Mucosa of rectum (tissue), 2 donors: ENCODE measurements around the gene ZBTB7C.

Experiments used
- H3K27ac ChIP-seq, 2 donors: one replicate each; pipeline ENCODE4 v1.7.0; 2013; ENCODE audit warnings: inconsistent platforms in 2 of 2, low read depth in 2 of 2, low read length in 2 of 2
- H3K27me3 ChIP-seq, 2 donors: one replicate each; pipeline ENCODE4 v1.7.0; 2013; ENCODE audit warnings: low read length in 2 of 2; ENCODE audit not compliant: control insufficient read depth in 2 of 2, insufficient read depth in 2 of 2
- H3K36me3 ChIP-seq, 2 donors: one replicate each; pipeline ENCODE4 v1.7.0; 2013; ENCODE audit warnings: low read length in 2 of 2; ENCODE audit not compliant: control insufficient read depth in 2 of 2, insufficient read depth in 2 of 2
- H3K4me1 ChIP-seq, 2 donors: one replicate each; pipeline ENCODE4 v1.7.0; 2013; ENCODE audit warnings: low read length in 2 of 2, mild to moderate bottlenecking in 1 of 2; ENCODE audit not compliant: control insufficient read depth in 2 of 2, insufficient read depth in 2 of 2
- H3K4me3 ChIP-seq, 2 donors: one replicate each; pipeline ENCODE4 v1.7.0; 2013; ENCODE audit warnings: low read length in 2 of 2
- H3K9ac ChIP-seq, 2 donors: one replicate each; pipeline ENCODE4 v1.7.0; 2013; ENCODE audit warnings: low read length in 2 of 2, low read depth in 1 of 2, mild to moderate bottlenecking in 1 of 2
- H3K9me3 ChIP-seq, 2 donors: one replicate each; pipeline ENCODE4 v1.7.0; 2013; ENCODE audit warnings: low read length in 2 of 2; ENCODE audit not compliant: control insufficient read depth in 2 of 2
- donor health status: healthy.
- donor health status: Normal muscosa, but diverticular disease.

The ZBTB7C gene

DNA sequence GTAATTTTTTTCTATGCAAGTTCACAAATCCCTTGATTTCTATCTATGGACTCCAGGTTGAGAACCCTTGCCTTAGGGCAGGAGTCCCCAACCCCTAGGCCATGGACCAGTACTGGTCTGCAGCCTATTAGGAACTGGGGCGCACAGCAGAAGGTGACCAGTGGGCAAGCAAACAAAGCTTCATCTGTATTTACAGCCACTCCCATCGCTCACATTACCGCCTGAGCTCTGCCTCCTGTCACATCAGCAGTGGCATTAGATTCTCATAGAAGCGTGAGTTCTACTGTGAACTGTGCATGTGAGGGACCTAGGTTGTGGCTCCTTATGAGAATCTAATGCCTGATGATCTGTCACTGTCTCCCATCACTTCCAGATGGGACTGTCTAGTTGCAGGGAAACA, 408.5 kb downstream of the ZBTB7C start:
- no peak overlapping the region for H3K9ac ChIP-seq
- no peak overlapping the region for H3K27ac ChIP-seq
- no peaks in the 10 kb centered on the region for H3K9me3 ChIP-seq
- H3K4me1 ChIP-seq: peaks cover 10 to 19% of the 10 kb centered on the region in 2 donors
- H3K27me3 ChIP-seq: no peaks in the 10 kb centered on the region
- no peak overlapping the region for H3K4me3 ChIP-seq
- H3K36me3 ChIP-seq: no peaks in the 10 kb centered on the region

DNA sequence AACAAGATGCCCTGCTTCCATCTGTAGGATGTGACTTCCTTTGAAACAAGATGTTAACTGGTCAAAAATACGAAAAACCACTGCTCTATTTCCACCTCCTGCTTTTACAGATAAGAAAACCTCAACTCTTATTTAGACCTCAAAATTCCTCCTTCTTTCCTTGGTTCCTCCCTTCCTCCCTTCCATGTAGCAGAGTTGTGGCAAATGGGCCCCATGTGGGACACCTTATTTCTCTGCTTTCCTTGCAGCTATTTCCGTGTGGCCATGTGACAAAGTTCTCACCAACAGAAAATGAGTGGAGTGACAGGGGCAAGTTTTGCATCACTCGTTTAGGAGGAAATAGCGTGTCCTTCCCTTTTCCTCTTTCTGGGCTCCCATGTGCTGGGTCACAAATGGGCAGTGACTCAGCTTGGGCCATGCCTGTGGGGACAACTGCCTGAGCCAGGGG, 409.4 kb downstream of the ZBTB7C start:
- Histone ChIP-seq H3K4me3 (no peak overlapping the region), H3K9me3 (no peaks in the 10 kb centered on the region), H3K27ac (no peak overlapping the region), H3K36me3 (no peaks in the 10 kb centered on the region), H3K27me3 (no peaks in the 10 kb centered on the region), H3K4me1 (peaks cover 10 to 19% of the 10 kb centered on the region in 2 donors), H3K9ac (no peak overlapping the region)

DNA sequence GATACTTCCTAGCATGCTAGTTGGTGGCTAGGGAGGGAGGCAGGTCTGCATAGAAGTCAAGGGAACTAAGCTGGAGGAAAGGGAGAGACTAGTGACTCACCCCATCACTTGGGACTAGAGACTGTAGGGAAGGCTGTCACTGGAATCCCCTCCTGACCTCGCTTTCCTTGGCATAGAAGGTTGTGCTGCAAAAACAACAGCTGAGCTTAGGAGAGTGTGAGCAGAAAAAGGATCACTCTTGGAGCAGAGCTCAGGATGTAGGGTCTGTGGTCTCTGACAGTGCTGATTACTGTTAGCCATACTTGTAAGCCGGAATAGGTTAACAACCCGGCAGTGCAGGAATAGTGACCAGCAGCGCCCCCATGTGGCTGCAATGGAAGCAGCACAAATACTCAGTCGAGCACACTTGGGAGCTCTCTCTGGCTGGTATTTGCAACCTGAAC, 411.8 kb downstream of the ZBTB7C start:
- Histone ChIP-seq H3K36me3 (no peaks in the 10 kb centered on the region), H3K9ac (no peak overlapping the region), H3K27ac (no peak overlapping the region), H3K27me3 (no peaks in the 10 kb centered on the region), H3K4me3 (no peak overlapping the region), H3K4me1 (no peaks in the 10 kb centered on the region), H3K9me3 (no peaks in the 10 kb centered on the region)

DNA sequence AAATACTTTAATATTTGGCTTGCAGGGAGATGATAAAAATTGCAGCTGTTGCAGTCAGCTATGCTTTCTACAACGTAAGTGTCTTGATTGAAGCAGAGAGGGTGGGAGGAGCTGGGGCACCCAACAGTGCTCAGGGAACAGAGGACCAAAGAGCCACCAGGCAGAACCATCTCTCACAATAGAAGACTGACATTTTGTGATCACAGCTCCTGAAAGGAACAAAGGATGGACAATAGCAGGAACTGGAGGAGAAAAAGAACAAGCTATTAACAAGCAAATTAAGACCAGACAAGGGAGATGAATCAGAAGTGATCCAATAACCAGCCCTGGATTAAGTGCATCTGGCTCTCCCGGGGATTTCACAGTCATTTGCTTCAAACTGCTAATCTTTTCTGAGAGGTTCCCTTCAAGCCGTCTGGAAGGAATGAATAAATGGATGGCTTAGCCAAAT, 413.1 kb downstream of the ZBTB7C start:
- H3K36me3 ChIP-seq: no peaks in the 10 kb centered on the region
- no peaks in the 10 kb centered on the region for H3K9me3 ChIP-seq
- no peaks in the 10 kb centered on the region for H3K4me1 ChIP-seq
- H3K4me3 ChIP-seq: no peak overlapping the region
- no peak overlapping the region for H3K9ac ChIP-seq
- H3K27ac ChIP-seq: no peak overlapping the region
- no peaks in the 10 kb centered on the region for H3K27me3 ChIP-seq

DNA sequence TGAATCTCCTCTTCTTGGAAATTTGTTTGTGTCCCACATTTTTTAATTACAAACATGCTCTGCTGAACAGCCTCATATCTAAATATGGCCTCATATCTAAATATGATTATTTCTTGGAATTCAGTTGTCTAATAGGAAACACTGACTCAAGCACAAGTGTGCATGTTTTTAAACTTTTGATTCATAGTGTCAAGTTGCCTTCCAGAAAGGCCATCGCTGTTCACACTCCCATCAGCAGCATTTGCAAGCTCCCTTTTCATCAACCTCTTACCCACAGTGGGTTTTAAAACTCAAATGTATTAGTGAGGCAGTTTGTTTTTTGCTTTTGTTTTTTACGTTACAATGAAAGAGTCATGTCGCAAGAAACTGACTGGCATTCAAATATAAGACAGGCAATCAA, 413.5 kb downstream of the ZBTB7C start:
- no peak overlapping the region for H3K4me3 ChIP-seq
- H3K27me3 ChIP-seq: no peaks in the 10 kb centered on the region
- H3K4me1 ChIP-seq: no peaks in the 10 kb centered on the region
- no peaks in the 10 kb centered on the region for H3K9me3 ChIP-seq
- no peak overlapping the region for H3K27ac ChIP-seq
- no peaks in the 10 kb centered on the region for H3K36me3 ChIP-seq
- no peak overlapping the region for H3K9ac ChIP-seq

DNA sequence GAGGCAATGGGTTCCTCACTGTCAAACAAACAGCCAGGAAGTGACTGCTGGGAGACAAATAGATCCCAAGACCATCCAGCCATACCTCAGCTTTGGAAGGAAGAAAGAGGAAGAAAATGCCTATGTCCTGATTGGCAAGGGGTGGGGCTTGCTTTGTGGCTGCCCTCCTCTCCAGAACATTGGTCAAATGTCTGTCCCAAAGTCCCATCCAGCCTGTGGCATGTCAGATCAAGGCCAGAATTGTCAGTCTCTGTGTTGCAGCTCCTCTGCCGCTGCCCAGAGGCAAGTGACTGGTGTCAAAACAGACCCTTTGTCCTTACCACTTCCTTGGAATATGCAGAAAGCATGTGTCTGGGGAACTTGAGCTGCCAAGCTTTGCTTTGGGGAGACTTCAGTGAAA, 415.8 kb downstream of the ZBTB7C start:
- no peaks in the 10 kb centered on the region for H3K9me3 ChIP-seq
- H3K27ac ChIP-seq: no peak overlapping the region
- H3K36me3 ChIP-seq: no peaks in the 10 kb centered on the region
- no peaks in the 10 kb centered on the region for H3K27me3 ChIP-seq
- no peaks in the 10 kb centered on the region for H3K4me1 ChIP-seq
- H3K9ac ChIP-seq: no peak overlapping the region
- no peak overlapping the region for H3K4me3 ChIP-seq

DNA sequence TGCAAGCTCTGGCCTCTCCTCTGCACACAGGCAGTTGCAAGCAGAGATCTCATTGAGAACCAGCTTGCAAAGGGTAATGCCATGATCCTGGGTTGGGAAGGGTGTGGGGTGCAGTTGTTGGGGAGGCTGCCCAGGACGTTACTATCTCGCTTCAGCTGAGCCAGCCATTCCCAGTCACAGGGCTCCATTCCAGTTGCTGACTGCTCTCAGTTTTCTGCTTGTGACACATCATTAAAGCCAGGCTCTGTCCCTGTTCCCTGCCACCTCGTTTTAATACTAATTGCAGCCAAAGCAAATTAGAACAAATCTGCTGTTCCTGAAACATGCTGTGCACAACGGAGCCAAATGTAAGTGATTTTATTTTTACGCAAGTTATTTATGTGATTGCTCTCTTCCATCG, 416.2 kb downstream of the ZBTB7C start:
- Histone ChIP-seq H3K9me3 (no peaks in the 10 kb centered on the region), H3K27me3 (no peaks in the 10 kb centered on the region), H3K4me1 (no peaks in the 10 kb centered on the region), H3K27ac (no peak overlapping the region), H3K36me3 (no peaks in the 10 kb centered on the region), H3K4me3 (no peak overlapping the region), H3K9ac (no peak overlapping the region)

DNA sequence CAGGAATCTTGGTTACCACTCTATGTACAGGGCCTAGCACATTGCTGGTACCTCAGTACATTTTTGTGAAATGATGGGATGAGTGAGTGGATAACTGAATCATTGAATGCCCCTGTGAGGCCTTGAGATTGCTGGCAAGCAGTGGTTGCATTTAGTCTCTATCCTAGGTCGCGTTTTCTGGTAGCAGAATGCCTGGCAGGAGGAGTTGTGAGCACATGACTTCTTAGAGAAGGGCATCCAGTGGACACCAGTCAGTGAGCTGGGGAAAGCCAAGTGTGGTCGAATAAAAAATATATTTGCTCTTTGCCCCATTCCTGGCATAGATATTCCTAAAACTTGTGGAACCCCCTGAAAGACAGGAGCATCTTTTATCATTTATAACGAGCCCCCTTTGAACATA, 416.9 kb downstream of the ZBTB7C start:
- Histone ChIP-seq H3K4me3 (no peak overlapping the region), H3K27me3 (no peaks in the 10 kb centered on the region), H3K4me1 (no peaks in the 10 kb centered on the region), H3K9me3 (no peaks in the 10 kb centered on the region), H3K36me3 (no peaks in the 10 kb centered on the region), H3K27ac (no peak overlapping the region), H3K9ac (no peak overlapping the region)

DNA sequence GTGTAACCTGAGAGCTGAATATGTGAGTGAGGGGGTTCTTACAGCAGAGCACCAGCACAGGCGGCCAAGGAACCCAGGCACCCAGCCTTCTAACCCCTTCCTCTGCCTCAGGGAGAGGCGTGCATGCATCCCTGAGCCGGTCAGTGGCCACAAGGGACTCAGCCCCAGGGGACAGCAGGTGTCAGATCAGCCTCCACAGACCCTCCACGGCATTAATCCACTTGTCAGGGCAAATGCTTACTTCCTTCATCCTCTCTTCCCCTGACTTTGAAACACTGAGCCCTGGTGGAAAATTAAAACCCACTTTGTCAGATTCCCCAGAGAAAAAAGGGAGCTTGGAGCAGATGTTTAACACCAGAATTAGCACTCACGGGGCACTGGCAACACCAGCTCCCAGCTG, 418.2 kb downstream of the ZBTB7C start:
- Histone ChIP-seq H3K4me1 (peaks cover 0 to 3% of the 10 kb centered on the region in 2 donors), H3K9me3 (no peaks in the 10 kb centered on the region), H3K4me3 (no peak overlapping the region), H3K27ac (no peak overlapping the region), H3K9ac (no peak overlapping the region), H3K27me3 (no peaks in the 10 kb centered on the region), H3K36me3 (no peaks in the 10 kb centered on the region)

DNA sequence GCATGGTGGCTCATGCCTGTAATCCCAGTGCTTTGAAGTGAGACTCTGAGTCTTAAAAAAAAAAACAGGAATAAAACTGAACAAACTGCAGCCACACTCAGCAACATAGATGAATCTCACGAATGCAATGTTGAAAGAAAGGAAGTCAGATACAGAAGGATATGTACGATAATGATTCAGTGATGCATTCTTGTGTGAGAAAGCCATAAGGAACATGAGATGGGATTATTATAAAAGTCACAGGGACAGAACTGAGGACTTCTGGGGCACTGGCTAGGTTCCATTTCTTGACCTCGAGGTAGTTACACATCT, 421.8 kb downstream of the ZBTB7C start:
- no peak overlapping the region for H3K9ac ChIP-seq
- H3K4me1 ChIP-seq: peaks cover 0 to 3% of the 10 kb centered on the region in 2 donors
- H3K9me3 ChIP-seq: no peaks in the 10 kb centered on the region
- H3K27me3 ChIP-seq: no peaks in the 10 kb centered on the region
- no peaks in the 10 kb centered on the region for H3K36me3 ChIP-seq
- H3K4me3 ChIP-seq: no peak overlapping the region
- H3K27ac ChIP-seq: no peak overlapping the region
